ENCODE data around the gene GNB1.
"Not testable (repeated sequence)": the region's sequence is repeated elsewhere in the genome, so short reads cannot be mapped to it uniquely, and the experiment has no call there.

GNB1 gene

GRCh38 chr1:1890506-1891348 is at the start of gene GNB1:
Gene GNB1 (minus strand): TSS chr1:1891087. CDS start chr1:1825453, 65,634 bp downstream.
- peak; percentile 98 for DNase-seq (ENCODE audit: low spot score)

GRCh38 chr1:1940123-1940425 is 49.2 kb upstream of the GNB1 start:
- no peak for DNase-seq (ENCODE audit: low spot score)

GRCh38 chr1:1939296-1940122 is 48.6 kb upstream of the GNB1 start:
- DNase-seq (ENCODE audit: low spot score), result no peak

GRCh38 chr1:1938613-1939295 is 47.9 kb upstream of the GNB1 start:
- no peak for DNase-seq (ENCODE audit: low spot score)

- DNase-seq (ENCODE audit: low spot score), result no peak
Measured at GRCh38 chr1:1938276-1938573, 47.3 kb upstream of the GNB1 start.

GRCh38 chr1:1937549-1938275 is 46.8 kb upstream of the GNB1 start:
- DNase-seq (ENCODE audit: low spot score), result no peak

GRCh38 chr1:1937061-1937460 is 46.2 kb upstream of the GNB1 start:
- DNase-seq (ENCODE audit: low spot score), result no peak

GRCh38 chr1:1934848-1935247 is 44.0 kb upstream of the GNB1 start:
- DNase-seq (ENCODE audit: low spot score), result not testable (repeated sequence)

- no peak for DNase-seq (ENCODE audit: low spot score)
Measured at GRCh38 chr1:1929639-1930545, 39.0 kb upstream of the GNB1 start.

- DNase-seq (ENCODE audit: low spot score), result no peak
Measured at GRCh38 chr1:1929102-1929638, 38.3 kb upstream of the GNB1 start.

- no peak for DNase-seq (ENCODE audit: low spot score)
Measured at GRCh38 chr1:1928231-1929101, 37.6 kb upstream of the GNB1 start.

- no peak for DNase-seq (ENCODE audit: low spot score)
Measured at GRCh38 chr1:1927751-1928150, 36.9 kb upstream of the GNB1 start.

GRCh38 chr1:1926886-1927660 is 36.2 kb upstream of the GNB1 start:
- DNase-seq (ENCODE audit: low spot score), result no peak

GRCh38 chr1:1926346-1926811 is 35.5 kb upstream of the GNB1 start:
- DNase-seq (ENCODE audit: low spot score), result no peak

- DNase-seq (ENCODE audit: low spot score), result no peak
Measured at GRCh38 chr1:1925437-1926345, 34.8 kb upstream of the GNB1 start.

GRCh38 chr1:1924849-1925248 is 34.0 kb upstream of the GNB1 start:
- no peak for DNase-seq (ENCODE audit: low spot score)

GRCh38 chr1:1924386-1924785 is 33.5 kb upstream of the GNB1 start:
- no peak for DNase-seq (ENCODE audit: low spot score)
